Measurements from ENCODE around the gene MLLT10. TPM values are rescaled to one million over a fixed set of nuclear protein-coding genes. Genes with fewer than 3 reads are reported as not detected.
A peak's percentile ranks its signal among the peaks of the same experiment; 100 is the strongest.

MLLT10 gene
- total and polyA plus RNA-seq, 9 of the 15 experiments (the other 6 are each of a cell fraction or from before 2014, with no cell fraction given): 18.8 to 81.4 (median 64.2) TPM

GRCh38 chr10:21525367-21526187 lies 8.5 kb upstream of the MLLT10 start, which contains the start of gene SKIDA1 (continued):
- TF ChIP-seq ARHGAP35 (IDR thresholded peaks at IDR 0.05; ENCODE audit: partially characterized antibody): no peak
- no peak for TF ChIP-seq TRIM25 (IDR thresholded peaks at IDR 0.05; ENCODE audit: borderline replicate concordance)
- peak in 1 of 2 experiments; percentile 80; a peak in 3 of 4 replicates for TF ChIP-seq MLLT1 (IDR thresholded peaks at IDR 0.05)
- TF ChIP-seq SP2 (IDR thresholded peaks at IDR 0.05; ENCODE audit: extremely low read depth, low read depth, low read length, poor library complexity, severe bottlenecking): no peak
- TF ChIP-seq SAFB (IDR thresholded peaks at IDR 0.05; ENCODE audit: borderline replicate concordance, low read depth, low read length): no peak
- no peak for TF ChIP-seq FOXO4 (CRISPR knock-in tag; IDR thresholded peaks at IDR 0.05)
- TF ChIP-seq POLR2H (tag; IDR thresholded peaks at IDR 0.05; ENCODE audit: low read depth): peak; percentile 74
- TF ChIP-seq FOXA1 (IDR thresholded peaks at IDR 0.05; ENCODE audit: borderline replicate concordance): no peak
- peak; percentile 71; the same call in 1 of the 2 replicates for TF ChIP-seq SP1 (CRISPR knock-in tag; IDR thresholded peaks at IDR 0.05)
- no peak for TF ChIP-seq STAG1 (CRISPR knock-in tag; IDR thresholded peaks at IDR 0.05; ENCODE audit: borderline replicate concordance)
- peak; percentile 61; the same call in 1 of the 2 replicates for TF ChIP-seq GABPA (tag; conservative IDR thresholded peaks at IDR 0.05; ENCODE audit: low read depth)
- TF ChIP-seq KDM4B (IDR thresholded peaks at IDR 0.05; ENCODE audit: borderline replicate concordance in 2 of 2, low read depth in 1 of 2): no peak
- 0 out of 2 replicates have a peak, but pooled peaks have one; percentile 1 for TF ChIP-seq CBFA2T3 (IDR thresholded peaks at IDR 0.05)
- peak; percentile 72 for TF ChIP-seq PCBP1 (IDR thresholded peaks at IDR 0.05; ENCODE audit: low read depth, low read length, poor library complexity, severe bottlenecking)
- peak; percentile 29; the same call in 1 of the 2 replicates for TF ChIP-seq TCF7 (IDR thresholded peaks at IDR 0.05; ENCODE audit: borderline replicate concordance)
- no peak for TF ChIP-seq GATAD2B (IDR thresholded peaks at IDR 0.05; ENCODE audit: borderline replicate concordance)
- TF ChIP-seq TEAD1 (CRISPR knock-in tag; IDR thresholded peaks at IDR 0.05): peak in 1 of 2 experiments; percentile 57; a peak in 1 of 4 replicates
- TF ChIP-seq POLR2B (IDR thresholded peaks at IDR 0.05; ENCODE audit: low read depth, partially characterized antibody): peak; percentile 78
- TF ChIP-seq ZBTB34 (CRISPR knock-in tag; IDR thresholded peaks at IDR 0.05): no peak
- no peak for TF ChIP-seq SNIP1 (IDR thresholded peaks at IDR 0.05; ENCODE audit: low read depth)
- TF ChIP-seq SIN3B (IDR thresholded peaks at IDR 0.05; ENCODE audit: low read depth): no peak
